ENCODE results near the gene GATD1.
A peak's percentile ranks its signal among the peaks of the same experiment; 100 is the strongest.

GATD1 gene

GRCh38 chr11:724778-725386 is 52.4 kb downstream of the GATD1 start:
- DNase-seq, result no peak

GRCh38 chr11:724049-724777 is 53.1 kb downstream of the GATD1 start:
- DNase-seq, result peak; percentile 39

- DNase-seq, result peak; percentile 36
These were observed 54.0 kb downstream of the GATD1 start for GRCh38 chr11:723120-723883.

- DNase-seq, result no peak
These were observed 54.9 kb downstream of the GATD1 start for GRCh38 chr11:722346-722811.

- peak; percentile 45 for DNase-seq
These were observed 55.4 kb downstream of the GATD1 start for GRCh38 chr11:721741-722345.

- no peak for DNase-seq
These were observed 56.0 kb downstream of the GATD1 start for GRCh38 chr11:721247-721740.

- DNase-seq, result peak; percentile 66
These were observed 56.5 kb downstream of the GATD1 start for GRCh38 chr11:720642-721246.

- DNase-seq, result no peak
These were observed 57.2 kb downstream of the GATD1 start for GRCh38 chr11:720017-720641.

- DNase-seq, result no peak
These were observed 57.9 kb downstream of the GATD1 start for GRCh38 chr11:719214-720016.

Data from NCI-H82 (cell line).